RWPE1 (cell line): ENCODE data around the gene SCN2A.

Experiments used
- CTCF ChIA-PET: fragments of 350-600 bp; sonication (Branson Sonifier 250); formaldehyde crosslinking; extraction: SDS; loops from one replicate; lab custom pipeline; 2021; lab: Yijun Ruan, JAX
- POLR2A ChIA-PET: fragments of 400-600 bp; formaldehyde crosslinking; extraction: SDS; loops from one replicate; lab custom pipeline; 2020; ENCODE audit warnings: antibody characterized with exemption; ENCODE audit not compliant: low non-redundant PET; lab: Yijun Ruan, JAX
- DNase-seq: peaks from one replicate; pipeline ENCODE4 v3.0.0; 2012; ENCODE audit warnings: low spot score
- H3K27ac ChIP-seq: fragments of 450-650 bp; 2 replicates; pipeline ENCODE4 v1.5.1; 2017
- TF ChIP-seq, protein P1 (sequence below): fragments of 450-650 bp; conservative IDR thresholded peaks from 2 replicates; pipeline ENCODE4 v1.5.1; 2017; ENCODE audit warnings: low read depth, mild to moderate bottlenecking

SCN2A gene

DNA sequence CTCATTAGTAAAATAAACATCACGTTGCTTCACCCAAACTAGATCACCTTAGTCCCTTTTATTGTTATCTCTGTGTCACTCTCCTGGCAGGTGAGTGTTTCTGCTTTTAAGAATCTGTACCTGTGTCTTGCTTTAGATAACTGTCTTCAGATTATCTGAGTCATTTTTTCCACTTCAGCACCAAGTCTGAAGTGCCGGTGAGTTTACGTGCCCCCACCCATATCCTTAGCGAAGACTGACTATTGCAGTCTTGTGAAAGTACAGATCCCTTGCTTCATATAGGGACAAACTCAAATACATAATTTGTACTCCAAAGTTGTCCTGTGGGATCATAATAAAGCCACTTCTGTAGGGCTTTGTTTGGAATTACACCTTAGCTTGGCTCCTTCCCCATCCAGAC is 41.1 kb downstream of the SCN2A start:
- TF ChIP-seq, protein P1, sequence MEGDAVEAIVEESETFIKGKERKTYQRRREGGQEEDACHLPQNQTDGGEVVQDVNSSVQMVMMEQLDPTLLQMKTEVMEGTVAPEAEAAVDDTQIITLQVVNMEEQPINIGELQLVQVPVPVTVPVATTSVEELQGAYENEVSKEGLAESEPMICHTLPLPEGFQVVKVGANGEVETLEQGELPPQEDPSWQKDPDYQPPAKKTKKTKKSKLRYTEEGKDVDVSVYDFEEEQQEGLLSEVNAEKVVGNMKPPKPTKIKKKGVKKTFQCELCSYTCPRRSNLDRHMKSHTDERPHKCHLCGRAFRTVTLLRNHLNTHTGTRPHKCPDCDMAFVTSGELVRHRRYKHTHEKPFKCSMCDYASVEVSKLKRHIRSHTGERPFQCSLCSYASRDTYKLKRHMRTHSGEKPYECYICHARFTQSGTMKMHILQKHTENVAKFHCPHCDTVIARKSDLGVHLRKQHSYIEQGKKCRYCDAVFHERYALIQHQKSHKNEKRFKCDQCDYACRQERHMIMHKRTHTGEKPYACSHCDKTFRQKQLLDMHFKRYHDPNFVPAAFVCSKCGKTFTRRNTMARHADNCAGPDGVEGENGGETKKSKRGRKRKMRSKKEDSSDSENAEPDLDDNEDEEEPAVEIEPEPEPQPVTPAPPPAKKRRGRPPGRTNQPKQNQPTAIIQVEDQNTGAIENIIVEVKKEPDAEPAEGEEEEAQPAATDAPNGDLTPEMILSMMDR: no peak
- no peak overlapping the region for H3K27ac ChIP-seq
- no peak for DNase-seq
- ChIA-PET POLR2A (no interaction called here), CTCF (no interaction called here)

DNA sequence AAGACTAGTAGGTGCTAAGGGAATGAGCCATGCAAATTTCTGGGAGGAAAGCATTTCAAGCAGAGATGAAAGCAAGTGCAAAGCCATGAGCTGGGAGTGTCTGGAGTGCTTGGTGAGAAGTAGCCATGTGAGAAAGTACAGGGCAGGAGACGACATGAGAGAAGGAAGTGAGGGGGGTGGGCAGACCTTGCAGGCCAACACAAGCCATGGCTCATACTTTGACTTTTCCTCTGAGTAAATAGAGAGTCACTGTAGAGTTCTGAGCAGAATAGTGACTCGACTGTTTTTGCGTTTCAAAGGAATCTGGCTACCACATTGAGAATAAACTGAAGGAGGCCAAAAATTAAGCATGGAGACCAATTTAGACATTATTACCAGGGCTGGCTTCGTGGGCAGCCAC is 42.2 kb downstream of the SCN2A start:
- ChIA-PET CTCF (no interaction called here), POLR2A (no interaction called here)
- TF ChIP-seq, protein P1: no peak
- no peak overlapping the region for H3K27ac ChIP-seq
- DNase-seq: no peak

DNA sequence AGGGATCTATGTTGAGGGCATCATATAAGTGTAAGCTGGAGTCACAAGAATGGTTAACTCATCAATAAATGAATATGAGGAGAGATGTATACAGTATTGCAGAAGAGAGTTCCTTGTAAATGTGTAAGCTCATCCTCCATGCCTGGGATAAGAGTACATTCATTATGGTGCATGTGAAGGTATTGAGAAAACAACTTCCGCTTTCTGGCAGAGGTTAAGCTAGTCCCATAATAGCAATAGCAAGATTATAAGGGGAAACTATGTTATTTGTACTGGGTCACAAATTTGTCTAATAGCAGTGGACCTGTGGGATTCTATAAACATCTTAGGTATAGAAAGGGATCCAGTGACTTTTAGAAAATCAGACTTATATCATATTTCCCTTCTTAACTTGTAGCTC is 44.1 kb downstream of the SCN2A start:
- H3K27ac ChIP-seq: no peak overlapping the region
- TF ChIP-seq, protein P1: no peak
- ChIA-PET CTCF (no interaction called here), POLR2A (no interaction called here)
- DNase-seq: no peak

DNA sequence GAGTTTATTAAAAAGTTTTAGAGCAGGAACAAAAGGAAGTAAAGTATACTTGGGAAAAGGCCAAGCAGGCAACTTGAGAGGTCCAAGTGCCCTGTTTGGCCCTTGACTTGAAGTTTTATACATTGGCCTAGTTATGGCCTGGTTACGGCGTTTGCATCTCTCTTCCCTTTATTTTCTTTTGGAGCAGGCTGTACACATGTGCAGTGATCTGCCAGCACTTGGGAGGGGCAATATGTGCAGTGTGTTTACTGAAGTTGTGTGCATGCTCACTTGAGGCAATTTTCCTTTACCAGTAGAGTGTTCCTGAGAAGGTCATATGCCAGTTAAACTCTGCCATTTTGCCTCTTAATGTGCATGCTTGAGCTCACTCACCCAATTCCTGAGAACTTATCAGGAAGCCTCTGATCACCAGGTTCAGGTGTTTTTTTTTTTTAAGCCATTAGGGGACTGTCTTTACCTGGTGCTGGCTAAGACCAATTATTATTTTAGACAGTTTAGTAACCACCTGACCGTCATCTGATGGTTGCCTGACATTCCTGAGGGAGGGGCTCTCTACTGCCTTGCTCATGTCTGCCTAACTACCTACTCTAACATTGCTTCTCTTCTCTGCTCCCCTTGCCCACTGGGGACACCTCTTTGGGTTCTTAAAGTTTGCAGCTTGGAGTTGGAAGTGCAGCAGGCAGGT is 48.0 kb downstream of the SCN2A start:
- ChIA-PET POLR2A (no interaction called here), CTCF (interaction anchor here (0.5 kb wide), 1 partner anchor 36 kb away, joined by 3 read pairs; no protein-coding TSS in a partner anchor)
- H3K27ac ChIP-seq: no peak overlapping the region
- no peak for DNase-seq
- TF ChIP-seq, protein P1: no peak

DNA sequence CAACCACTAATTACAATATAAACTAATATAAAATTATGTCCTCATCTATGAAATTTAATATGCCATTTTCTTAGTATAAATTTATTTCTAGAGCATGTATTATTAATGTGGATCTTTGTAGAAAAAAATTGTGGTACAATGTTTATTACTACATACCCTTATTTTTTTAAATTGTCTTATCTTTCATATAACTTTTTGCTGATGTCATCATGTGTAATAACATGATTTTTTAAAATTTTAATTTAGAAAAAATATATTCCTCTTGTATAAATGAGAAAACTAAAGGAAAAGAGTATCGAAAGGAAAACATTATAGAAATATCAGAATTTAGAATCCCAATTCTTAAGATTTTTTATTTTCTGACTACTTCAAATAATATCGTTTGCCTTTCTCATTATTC is 49.9 kb downstream of the SCN2A start:
- POLR2A ChIA-PET: no interaction called here
- TF ChIP-seq, protein P1: no peak; the same call in 1 of the 2 replicates
- H3K27ac ChIP-seq: no peak overlapping the region
- CTCF ChIA-PET: no interaction called here
- DNase-seq: no peak

DNA sequence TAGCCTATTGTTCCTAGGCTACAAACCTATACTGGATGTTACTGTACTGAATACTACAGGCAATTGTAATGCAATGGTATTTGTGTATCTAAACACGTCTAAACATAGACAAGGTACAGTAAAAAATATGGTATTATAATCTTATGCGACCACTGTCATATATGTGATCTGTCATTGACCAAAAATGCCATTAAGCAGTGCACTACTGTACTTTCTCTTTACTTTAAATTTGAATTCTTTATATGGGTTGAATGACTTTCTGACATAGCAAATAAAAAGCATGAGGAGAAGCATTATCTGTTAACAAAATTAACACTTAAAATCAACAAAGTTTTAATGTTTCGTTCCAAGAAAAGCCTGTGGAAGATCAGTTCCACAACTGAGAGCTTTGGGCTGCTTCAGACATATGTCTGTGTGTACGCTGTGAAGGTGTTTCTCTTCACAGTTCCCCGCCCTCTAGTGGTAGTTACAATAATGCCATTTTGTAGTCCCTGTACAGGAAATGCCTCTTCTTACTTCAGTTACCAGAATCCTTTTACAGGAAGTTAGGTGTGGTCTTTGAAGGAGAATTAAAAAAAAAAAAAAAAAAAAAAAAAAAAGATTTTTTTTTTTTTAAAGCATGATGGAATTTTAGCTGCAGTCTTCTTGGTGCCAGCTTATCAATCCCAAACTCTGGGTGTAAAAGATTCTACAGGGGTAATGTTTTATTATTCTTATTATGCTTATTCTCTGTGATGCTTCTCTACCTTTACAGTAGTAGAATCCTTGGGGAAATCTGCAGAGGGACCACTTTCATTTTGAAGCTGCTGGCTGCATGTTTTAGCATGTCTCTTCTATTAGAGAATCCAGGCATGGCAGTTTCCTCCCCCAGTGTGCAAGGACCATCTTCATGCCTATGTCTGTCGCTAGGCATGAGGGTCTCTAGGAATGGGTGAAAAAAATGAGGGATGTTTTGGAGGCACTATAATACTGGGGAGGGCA is 54.5 kb downstream of the SCN2A start:
- POLR2A ChIA-PET: no interaction called here
- TF ChIP-seq, protein P1: peak; percentile 78

More for the DNA sequence above, 54.5 kb downstream of the SCN2A start:
- peak; percentile 66 for DNase-seq
- no peak overlapping the region for H3K27ac ChIP-seq
- CTCF ChIA-PET: interaction anchor here (0.5 to 1.2 kb wide), 8 partner anchors 17 to 1796 kb away, joined by 3 to 13 read pairs (median 4); no protein-coding TSS in a partner anchor
